Peyer's patch (tissue), 4 donors: ENCODE measurements around the gene NR5A1. TPM values are rescaled to one million over a fixed set of nuclear protein-coding genes. Genes with fewer than 3 reads are reported as not detected.

Experiments
- DNase-seq, 3 donors: peaks; one replicate each; pipeline ENCODE4 v3.0.0-alpha.2; 2017 to 2019
- H3K27ac ChIP-seq, 4 donors: fragments of 200-600 bp; sonication (generic); one replicate each; pipeline ENCODE4 v1.5.1; 2016 to 2019
- H3K27me3 ChIP-seq, 2 donors: fragments of 200-600 bp; sonication (generic); one replicate each; pipeline ENCODE4 v1.5.1; 2019
- H3K36me3 ChIP-seq, 3 donors: fragments of 200-600 bp; sonication (generic); one replicate each; pipeline ENCODE4 v1.5.1; 2016 to 2019
- H3K4me1 ChIP-seq, 4 donors: fragments of 200-600 bp; sonication (generic); one replicate each; pipeline ENCODE4 v1.5.1; 2016 to 2019
- H3K4me3 ChIP-seq, 4 donors: fragments of 200-600 bp; sonication (generic); 1 replicate in 3 of 4; 2 replicates in 1 of 4; pipeline ENCODE4 v1.5.1; 2016 to 2019; ENCODE audit warnings: mild to moderate bottlenecking in 1 of 4
- H3K9me3 ChIP-seq, 4 donors: fragments of 200-600 bp; sonication (generic); one replicate each; pipeline ENCODE4 v1.5.1; 2016 to 2019; ENCODE audit warnings: mild to moderate bottlenecking in 1 of 4
- CTCF ChIP-seq, 6 experiments: fragments of 450-650 bp in 4 of 6; fragments of 200-600 bp in 2 of 6; sonication (generic) in 1 of 6; IDR thresholded peaks; one replicate each; pipeline ENCODE4 v1.5.1; 2017 to 2019; ENCODE audit warnings: antibody characterized with exemption in 6 of 6, mild to moderate bottlenecking in 3 of 6, moderate library complexity in 1 of 6
- POLR2A ChIP-seq, 2 donors: fragments of 450-650 bp; IDR thresholded peaks; one replicate each; pipeline ENCODE4 v1.5.1; 2017; ENCODE audit warnings: antibody characterized with exemption in 2 of 2, mild to moderate bottlenecking in 2 of 2, moderate library complexity in 2 of 2
- total RNA-seq, 4 donors: library from RNA; depleted of rRNA; stranded (reverse); fragments of >200 nt; gene quantifications; one replicate each; pipeline ENCODE4 v1.1.0, GENCODE V29; 2016

The NR5A1 gene
- total RNA-seq, 4 donors from 2014 or later, result 0.18 TPM; not detected in 3

GRCh38 chr9:124514874-124515273 is 7.7 kb upstream of the NR5A1 start:
- H3K4me1 ChIP-seq, result no peaks in the 10 kb centered on the region
- H3K27me3 ChIP-seq, result no peaks in the 10 kb centered on the region
- H3K36me3 ChIP-seq, result no peaks in the 10 kb centered on the region
- H3K4me3 ChIP-seq, result no peak overlapping the region
- H3K27ac ChIP-seq, result no peak overlapping the region
- TF ChIP-seq POLR2A (IDR thresholded peaks at IDR 0.05) (no peak), CTCF (IDR thresholded peaks at IDR 0.05) (no peak)
- DNase-seq, result no peak
- H3K9me3 ChIP-seq, result no peaks in the 10 kb centered on the region

- Histone ChIP-seq H3K4me3 (no peak overlapping the region), H3K27ac (no peak overlapping the region), H3K4me1 (no peaks in the 10 kb centered on the region), H3K27me3 (no peaks in the 10 kb centered on the region), H3K36me3 (no peaks in the 10 kb centered on the region), H3K9me3 (no peaks in the 10 kb centered on the region)
- no peak for DNase-seq
- TF ChIP-seq POLR2A (IDR thresholded peaks at IDR 0.05) (no peak), CTCF (IDR thresholded peaks at IDR 0.05) (no peak)
Measured at GRCh38 chr9:124514125-124514524, 6.9 kb upstream of the NR5A1 start.

- Histone ChIP-seq H3K27ac (no peak overlapping the region), H3K4me3 (no peak overlapping the region), H3K27me3 (no peaks in the 10 kb centered on the region), H3K36me3 (no peaks in the 10 kb centered on the region), H3K9me3 (no peaks in the 10 kb centered on the region), H3K4me1 (no peaks in the 10 kb centered on the region)
- no peak for TF ChIP-seq POLR2A (IDR thresholded peaks at IDR 0.05)
- no peak for TF ChIP-seq CTCF (IDR thresholded peaks at IDR 0.05)
- DNase-seq, result no peak
Measured at GRCh38 chr9:124513376-124513994, 6.3 kb upstream of the NR5A1 start.

- H3K4me3 ChIP-seq, result no peak overlapping the region
- H3K27ac ChIP-seq, result no peak overlapping the region
- no peaks in the 10 kb centered on the region for H3K36me3 ChIP-seq
- TF ChIP-seq CTCF (IDR thresholded peaks at IDR 0.05) (no peak), POLR2A (IDR thresholded peaks at IDR 0.05) (no peak)
- DNase-seq, result no peak
- no peaks in the 10 kb centered on the region for H3K27me3 ChIP-seq
- H3K9me3 ChIP-seq, result no peaks in the 10 kb centered on the region
- no peaks in the 10 kb centered on the region for H3K4me1 ChIP-seq
Measured at GRCh38 chr9:124512806-124513204, 5.6 kb upstream of the NR5A1 start.

GRCh38 chr9:124511891-124512805 is 4.9 kb upstream of the NR5A1 start:
- no peaks in the 10 kb centered on the region for H3K4me1 ChIP-seq
- peak in 1 of 3 donors; percentile 47 for DNase-seq
- no peak overlapping the region for H3K27ac ChIP-seq
- TF ChIP-seq CTCF (IDR thresholded peaks at IDR 0.05) (no peak), POLR2A (IDR thresholded peaks at IDR 0.05) (no peak)
- H3K9me3 ChIP-seq, result no peaks in the 10 kb centered on the region
- no peaks in the 10 kb centered on the region for H3K27me3 ChIP-seq
- H3K36me3 ChIP-seq, result no peaks in the 10 kb centered on the region
- no peak overlapping the region for H3K4me3 ChIP-seq
